ENCODE results near the gene LSM12.

LSM12 gene

GRCh38 chr17:44085908-44086307, 19.4 kb upstream of the LSM12 start:
- Mint-ChIP-seq H3K27me3 (ENCODE audit: low read depth, poor library complexity) (no peaks in the 10 kb centered on the region), H3K4me1 (peaks cover 49% of the 10 kb centered on the region), H3K4me3 (no peak overlapping the region), H3K36me3 (ENCODE audit: low read depth) (peaks cover 31% of the 10 kb centered on the region), H3K27ac (peak overlapping the region; percentile 80), H3K9me3 (no peaks in the 10 kb centered on the region)
- no peak for DNase-seq
- TF ChIP-seq CTCF (IDR thresholded peaks at IDR 0.05), result no peak

GRCh38 chr17:44084921-44085320, 18.4 kb upstream of the LSM12 start:
- H3K36me3 Mint-ChIP-seq (ENCODE audit: low read depth), result peaks cover 38% of the 10 kb centered on the region
- no peak overlapping the region for H3K4me3 Mint-ChIP-seq
- no peaks in the 10 kb centered on the region for H3K27me3 Mint-ChIP-seq (ENCODE audit: low read depth, poor library complexity)
- no peak for DNase-seq
- peak overlapping the region; percentile 92 for H3K27ac Mint-ChIP-seq
- peaks cover 53% of the 10 kb centered on the region for H3K4me1 Mint-ChIP-seq
- H3K9me3 Mint-ChIP-seq, result no peaks in the 10 kb centered on the region
- TF ChIP-seq CTCF (IDR thresholded peaks at IDR 0.05), result no peak

- H3K4me1 Mint-ChIP-seq, result peaks cover 54% of the 10 kb centered on the region
- TF ChIP-seq CTCF (IDR thresholded peaks at IDR 0.05), result peak; percentile 14
- H3K27me3 Mint-ChIP-seq (ENCODE audit: low read depth, poor library complexity), result no peaks in the 10 kb centered on the region
- H3K27ac Mint-ChIP-seq, result peak overlapping the region; percentile 92
- no peak overlapping the region for H3K4me3 Mint-ChIP-seq
- peak; percentile 39 for DNase-seq
- H3K36me3 Mint-ChIP-seq (ENCODE audit: low read depth), result peaks cover 43% of the 10 kb centered on the region
- no peaks in the 10 kb centered on the region for H3K9me3 Mint-ChIP-seq
Observed at GRCh38 chr17:44084131-44084538, 17.7 kb upstream of the LSM12 start.

- H3K4me1 Mint-ChIP-seq, result peaks cover 52% of the 10 kb centered on the region
Observed at GRCh38 chr17:44083250-44083849, 16.9 kb upstream of the LSM12 start.

GRCh38 chr17:44082256-44082927, 15.9 kb upstream of the LSM12 start:
- no peak for TF ChIP-seq CTCF (IDR thresholded peaks at IDR 0.05)
- no peak for DNase-seq
- H3K27me3 Mint-ChIP-seq (ENCODE audit: low read depth, poor library complexity), result no peaks in the 10 kb centered on the region
- peaks cover 40% of the 10 kb centered on the region for H3K36me3 Mint-ChIP-seq (ENCODE audit: low read depth)
- no peak overlapping the region for H3K4me3 Mint-ChIP-seq
- H3K4me1 Mint-ChIP-seq, result peaks cover 42% of the 10 kb centered on the region
- H3K27ac Mint-ChIP-seq, result peak overlapping the region; percentile 98
- H3K9me3 Mint-ChIP-seq, result no peaks in the 10 kb centered on the region

More at GRCh38 chr17:44083250-44083849, 16.9 kb upstream of the LSM12 start:
- Mint-ChIP-seq H3K4me3 (no peak overlapping the region), H3K27ac (no peak overlapping the region), H3K9me3 (no peaks in the 10 kb centered on the region), H3K27me3 (ENCODE audit: low read depth, poor library complexity) (no peaks in the 10 kb centered on the region), H3K36me3 (ENCODE audit: low read depth) (peaks cover 41% of the 10 kb centered on the region)
- no peak for DNase-seq
- TF ChIP-seq CTCF (IDR thresholded peaks at IDR 0.05), result no peak

GRCh38 chr17:44081681-44082080, 15.2 kb upstream of the LSM12 start:
- no peak for DNase-seq
- Mint-ChIP-seq H3K36me3 (ENCODE audit: low read depth) (peaks cover 40% of the 10 kb centered on the region), H3K27ac (no peak overlapping the region), H3K4me3 (no peak overlapping the region), H3K4me1 (peaks cover 36% of the 10 kb centered on the region), H3K9me3 (no peaks in the 10 kb centered on the region), H3K27me3 (ENCODE audit: low read depth, poor library complexity) (no peaks in the 10 kb centered on the region)
- no peak for TF ChIP-seq CTCF (IDR thresholded peaks at IDR 0.05)
